WTC11 (cell line): ENCODE measurements around the gene FCHSD2.

Source experiments
- CREB1 ChIP-seq: sonication (generic); formaldehyde crosslinking; IDR thresholded peaks from 2 replicates; pipeline ENCODE4 v1.8.0; 2023; ENCODE audit warnings: mild to moderate bottlenecking, missing genetic modification reagents
- NR3C1 ChIP-seq: sonication (generic); formaldehyde crosslinking; conservative IDR thresholded peaks from 2 replicates; pipeline ENCODE4 v1.8.1; 2023; ENCODE audit warnings: low read depth, mild to moderate bottlenecking, missing genetic modification reagents
- ZNF121 ChIP-seq: sonication (generic); formaldehyde crosslinking; IDR thresholded peaks from 2 replicates; pipeline ENCODE4 v1.8.0; 2023; ENCODE audit warnings: missing genetic modification reagents
- ZNF671 ChIP-seq: fragments of 250-450 bp; sonication (Bioruptor Pico); IDR thresholded peaks from 2 replicates; pipeline ENCODE4 v1.8.0; 2021; ENCODE audit warnings: mild to moderate bottlenecking
- TF ChIP-seq, protein P1 (sequence below): fragments of 200-600 bp; IDR thresholded peaks from 2 replicates; pipeline ENCODE4 v1.8.0; 2022; ENCODE audit warnings: antibody characterized with exemption
- TF ChIP-seq, protein P2 (sequence below): sonication (generic); formaldehyde crosslinking; IDR thresholded peaks from 2 replicates; pipeline ENCODE4 v1.8.1; 2022; ENCODE audit warnings: low read depth, missing genetic modification reagents, borderline replicate concordance
- TF ChIP-seq, protein P3 (sequence below): sonication (generic); formaldehyde crosslinking; IDR thresholded peaks from 2 replicates; pipeline ENCODE4 v1.8.1; 2023; ENCODE audit warnings: mild to moderate bottlenecking, moderate library complexity, missing genetic modification reagents
- TF ChIP-seq, protein P4 (sequence below): sonication (generic); formaldehyde crosslinking; conservative IDR thresholded peaks from 2 replicates; pipeline ENCODE4 v1.8.1; 2022; ENCODE audit warnings: mild to moderate bottlenecking, missing genetic modification reagents
- TF ChIP-seq, protein P5 (sequence below): sonication (generic); formaldehyde crosslinking; IDR thresholded peaks from 2 replicates; pipeline ENCODE4 v1.8.1; 2023; ENCODE audit warnings: mild to moderate bottlenecking, missing genetic modification reagents, moderate library complexity
- TF ChIP-seq, protein P6 (sequence below): sonication (generic); formaldehyde crosslinking; IDR thresholded peaks from 2 replicates; pipeline ENCODE4 v1.8.0; 2022; ENCODE audit warnings: mild to moderate bottlenecking, missing genetic modification reagents

DNA sequence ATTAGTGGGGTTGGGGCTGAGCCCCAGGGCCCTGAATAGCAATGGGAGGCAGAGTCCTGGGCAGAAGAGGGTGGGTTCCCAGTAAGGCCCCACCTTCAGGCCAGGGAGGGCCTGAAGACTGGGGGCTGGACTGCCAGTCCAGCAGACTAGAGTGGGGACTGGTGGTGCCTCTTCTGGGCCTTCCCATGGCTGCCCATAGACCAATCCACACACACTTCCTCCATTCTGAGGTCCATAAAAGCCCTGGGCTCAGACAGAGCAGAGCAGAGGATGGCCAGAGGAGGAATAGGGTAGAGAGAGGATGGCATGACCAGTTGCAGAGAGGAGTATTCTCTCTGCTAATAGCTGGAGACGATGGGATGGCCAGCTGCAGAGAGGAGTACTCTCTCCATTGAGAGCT lies 216.0 kb downstream of the FCHSD2 start:
- TF ChIP-seq, protein P1, sequence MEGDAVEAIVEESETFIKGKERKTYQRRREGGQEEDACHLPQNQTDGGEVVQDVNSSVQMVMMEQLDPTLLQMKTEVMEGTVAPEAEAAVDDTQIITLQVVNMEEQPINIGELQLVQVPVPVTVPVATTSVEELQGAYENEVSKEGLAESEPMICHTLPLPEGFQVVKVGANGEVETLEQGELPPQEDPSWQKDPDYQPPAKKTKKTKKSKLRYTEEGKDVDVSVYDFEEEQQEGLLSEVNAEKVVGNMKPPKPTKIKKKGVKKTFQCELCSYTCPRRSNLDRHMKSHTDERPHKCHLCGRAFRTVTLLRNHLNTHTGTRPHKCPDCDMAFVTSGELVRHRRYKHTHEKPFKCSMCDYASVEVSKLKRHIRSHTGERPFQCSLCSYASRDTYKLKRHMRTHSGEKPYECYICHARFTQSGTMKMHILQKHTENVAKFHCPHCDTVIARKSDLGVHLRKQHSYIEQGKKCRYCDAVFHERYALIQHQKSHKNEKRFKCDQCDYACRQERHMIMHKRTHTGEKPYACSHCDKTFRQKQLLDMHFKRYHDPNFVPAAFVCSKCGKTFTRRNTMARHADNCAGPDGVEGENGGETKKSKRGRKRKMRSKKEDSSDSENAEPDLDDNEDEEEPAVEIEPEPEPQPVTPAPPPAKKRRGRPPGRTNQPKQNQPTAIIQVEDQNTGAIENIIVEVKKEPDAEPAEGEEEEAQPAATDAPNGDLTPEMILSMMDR: no peak
- TF ChIP-seq ZNF671 (no peak), ZNF121 (no peak), NR3C1 (CRISPR knock-in tag) (no peak), CREB1 (CRISPR knock-in tag) (no peak)
- TF ChIP-seq, protein P2, sequence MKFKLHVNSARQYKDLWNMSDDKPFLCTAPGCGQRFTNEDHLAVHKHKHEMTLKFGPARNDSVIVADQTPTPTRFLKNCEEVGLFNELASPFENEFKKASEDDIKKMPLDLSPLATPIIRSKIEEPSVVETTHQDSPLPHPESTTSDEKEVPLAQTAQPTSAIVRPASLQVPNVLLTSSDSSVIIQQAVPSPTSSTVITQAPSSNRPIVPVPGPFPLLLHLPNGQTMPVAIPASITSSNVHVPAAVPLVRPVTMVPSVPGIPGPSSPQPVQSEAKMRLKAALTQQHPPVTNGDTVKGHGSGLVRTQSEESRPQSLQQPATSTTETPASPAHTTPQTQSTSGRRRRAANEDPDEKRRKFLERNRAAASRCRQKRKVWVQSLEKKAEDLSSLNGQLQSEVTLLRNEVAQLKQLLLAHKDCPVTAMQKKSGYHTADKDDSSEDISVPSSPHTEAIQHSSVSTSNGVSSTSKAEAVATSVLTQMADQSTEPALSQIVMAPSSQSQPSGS (CRISPR knock-in tag): no peak
- TF ChIP-seq, protein P3, sequence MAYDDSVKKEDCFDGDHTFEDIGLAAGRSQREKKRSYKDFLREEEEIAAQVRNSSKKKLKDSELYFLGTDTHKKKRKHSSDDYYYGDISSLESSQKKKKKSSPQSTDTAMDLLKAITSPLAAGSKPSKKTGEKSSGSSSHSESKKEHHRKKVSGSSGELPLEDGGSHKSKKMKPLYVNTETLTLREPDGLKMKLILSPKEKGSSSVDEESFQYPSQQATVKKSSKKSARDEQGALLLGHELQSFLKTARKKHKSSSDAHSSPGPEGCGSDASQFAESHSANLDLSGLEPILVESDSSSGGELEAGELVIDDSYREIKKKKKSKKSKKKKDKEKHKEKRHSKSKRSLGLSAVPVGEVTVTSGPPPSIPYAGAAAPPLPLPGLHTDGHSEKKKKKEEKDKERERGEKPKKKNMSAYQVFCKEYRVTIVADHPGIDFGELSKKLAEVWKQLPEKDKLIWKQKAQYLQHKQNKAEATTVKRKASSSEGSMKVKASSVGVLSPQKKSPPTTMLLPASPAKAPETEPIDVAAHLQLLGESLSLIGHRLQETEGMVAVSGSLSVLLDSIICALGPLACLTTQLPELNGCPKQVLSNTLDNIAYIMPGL (CRISPR knock-in tag): no peak
- TF ChIP-seq, protein P4, sequence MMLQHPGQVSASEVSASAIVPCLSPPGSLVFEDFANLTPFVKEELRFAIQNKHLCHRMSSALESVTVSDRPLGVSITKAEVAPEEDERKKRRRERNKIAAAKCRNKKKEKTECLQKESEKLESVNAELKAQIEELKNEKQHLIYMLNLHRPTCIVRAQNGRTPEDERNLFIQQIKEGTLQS (CRISPR knock-in tag): no peak
- TF ChIP-seq, protein P5, sequence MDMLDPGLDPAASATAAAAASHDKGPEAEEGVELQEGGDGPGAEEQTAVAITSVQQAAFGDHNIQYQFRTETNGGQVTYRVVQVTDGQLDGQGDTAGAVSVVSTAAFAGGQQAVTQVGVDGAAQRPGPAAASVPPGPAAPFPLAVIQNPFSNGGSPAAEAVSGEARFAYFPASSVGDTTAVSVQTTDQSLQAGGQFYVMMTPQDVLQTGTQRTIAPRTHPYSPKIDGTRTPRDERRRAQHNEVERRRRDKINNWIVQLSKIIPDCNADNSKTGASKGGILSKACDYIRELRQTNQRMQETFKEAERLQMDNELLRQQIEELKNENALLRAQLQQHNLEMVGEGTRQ (CRISPR knock-in tag): no peak
- TF ChIP-seq, protein P6, sequence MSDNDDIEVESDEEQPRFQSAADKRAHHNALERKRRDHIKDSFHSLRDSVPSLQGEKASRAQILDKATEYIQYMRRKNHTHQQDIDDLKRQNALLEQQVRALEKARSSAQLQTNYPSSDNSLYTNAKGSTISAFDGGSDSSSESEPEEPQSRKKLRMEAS (CRISPR knock-in tag): no peak
